Astrocyte of the hippocampus (primary cell): Measurements from ENCODE around the gene TAS2R19.
A peak's percentile ranks its signal among the peaks of the same experiment; 100 is the strongest.

Experiments used
- DNase-seq: peaks from one replicate; pipeline ENCODE4 v3.0.0; 2011; ENCODE audit warnings: low read depth, low spot score

The TAS2R19 gene

GRCh38 chr12:10989107-10989506 is 33.3 kb downstream of the TAS2R19 start:
- no peak for DNase-seq

GRCh38 chr12:10986812-10987211 is 35.6 kb downstream of the TAS2R19 start, which contains the start of gene TAS2R50:
TSS of gene TAS2R50 (minus strand) at chr12:10986912. CDS start at chr12:10986860, 52 bp downstream.
- no peak for DNase-seq

GRCh38 chr12:10982244-10982643 is 40.2 kb downstream of the TAS2R19 start:
- peak; percentile 42 for DNase-seq

GRCh38 chr12:10974965-10975364 is 47.5 kb downstream of the TAS2R19 start:
- no peak for DNase-seq
